Esophagus squamous epithelium (tissue), 5 donors: ENCODE results near the gene NRXN3. TPM values are rescaled to one million over a fixed set of nuclear protein-coding genes. Genes with fewer than 3 reads are reported as not detected.

Experiments used
- DNase-seq: peaks from one replicate; lab custom pipeline; 2025; lab: John Stamatoyannopoulos, UW
- H3K27ac ChIP-seq, 4 donors: fragments of 200-600 bp; sonication (generic); one replicate each; pipeline ENCODE4 v1.5.1; 2016 to 2019; ENCODE audit warnings: mild to moderate bottlenecking in 1 of 4
- H3K27me3 ChIP-seq, 4 donors: fragments of 200-600 bp; sonication (generic); 1 replicate in 3 of 4; 2 replicates in 1 of 4; pipeline versions ENCODE4 v1.5.1 to v1.6.0; 2017 to 2021; ENCODE audit warnings: antibody characterized with exemption in 1 of 4
- H3K36me3 ChIP-seq, 3 donors: fragments of 200-600 bp; sonication (generic); one replicate each; pipeline ENCODE4 v1.5.1; 2016 to 2019
- H3K4me1 ChIP-seq, 3 donors: fragments of 200-600 bp; sonication (generic); one replicate each; pipeline ENCODE4 v1.5.1; 2017 to 2019
- H3K4me3 ChIP-seq, 4 donors: fragments of 200-600 bp; sonication (generic); 1 replicate in 3 of 4; 2 replicates in 1 of 4; pipeline ENCODE4 v1.5.1; 2016 to 2019; ENCODE audit warnings: mild to moderate bottlenecking in 2 of 4, moderate library complexity in 1 of 4
- H3K9me3 ChIP-seq, 3 donors: fragments of 200-600 bp; sonication (generic); one replicate each; pipeline ENCODE4 v1.5.1; 2016 to 2019
- POLR2A ChIP-seq, 4 donors: fragments of 450-650 bp; IDR thresholded peaks; one replicate each; pipeline ENCODE4 v1.6.1; 2017; ENCODE audit warnings: antibody characterized with exemption in 4 of 4, mild to moderate bottlenecking in 4 of 4, moderate library complexity in 3 of 4
- WGBS, 2 donors: methylation state at CpG; one replicate each; pipeline ENCODE4 v1.1.5; 2018; 5-methylcytosine and 5-hydroxymethylcytosine counted together
- intact Hi-C: fragments of 100-400 bp; cut with DNase I; formaldehyde crosslinking; loops from one replicate; pipeline ENCODE4 v1.15.0; 2022
- total RNA-seq, 4 donors: library from RNA; depleted of rRNA; stranded (reverse); fragments of >200 nt; gene quantifications; one replicate each; pipeline ENCODE4 v1.1.0, GENCODE V29; 2016
- TF ChIP-seq, protein P1 (sequence below), 6 experiments: fragments of 450-650 bp in 4 of 6; fragments of 200-600 bp in 2 of 6; sonication (generic) in 2 of 6; IDR thresholded peaks; one replicate each; pipeline ENCODE4 v1.5.1; 2016 to 2019; ENCODE audit warnings: antibody characterized with exemption in 6 of 6, mild to moderate bottlenecking in 4 of 6, moderate library complexity in 4 of 6
- donor health status: DM: yes; HTN: yes; CAD: no.

Gene NRXN3
- total RNA-seq, 4 donors from 2014 or later = 0.30 to 15.8 (median 1.5) TPM

DNA sequence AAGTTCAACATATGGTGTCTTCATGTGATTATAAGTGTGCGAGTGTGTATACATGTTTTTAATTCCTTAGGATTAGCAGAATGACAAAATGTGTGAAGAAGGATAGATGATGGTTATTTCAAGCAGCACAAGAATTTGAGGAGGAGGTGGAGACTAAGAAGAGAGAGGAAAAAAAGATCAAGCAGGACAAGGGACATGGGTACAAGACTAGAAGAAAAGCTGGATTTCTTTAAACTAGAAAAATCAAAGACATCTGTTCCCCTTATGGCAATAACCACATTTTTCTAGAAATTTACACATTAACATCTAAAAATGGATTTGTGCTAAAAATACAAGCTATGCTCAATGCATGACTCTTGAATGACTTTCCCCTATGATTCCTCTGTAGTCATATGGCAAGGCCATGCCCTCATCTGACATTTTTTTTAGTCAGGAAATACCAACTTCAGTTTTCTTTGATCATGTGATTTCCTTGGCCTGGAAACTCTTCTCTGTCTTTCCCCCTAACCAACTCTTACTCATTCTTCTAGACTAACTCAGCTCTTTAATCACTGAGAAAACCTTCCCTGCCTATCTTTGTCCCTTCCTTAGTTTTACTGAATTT is 435.8 kb downstream of the NRXN3 start:
- TF ChIP-seq, protein P1, sequence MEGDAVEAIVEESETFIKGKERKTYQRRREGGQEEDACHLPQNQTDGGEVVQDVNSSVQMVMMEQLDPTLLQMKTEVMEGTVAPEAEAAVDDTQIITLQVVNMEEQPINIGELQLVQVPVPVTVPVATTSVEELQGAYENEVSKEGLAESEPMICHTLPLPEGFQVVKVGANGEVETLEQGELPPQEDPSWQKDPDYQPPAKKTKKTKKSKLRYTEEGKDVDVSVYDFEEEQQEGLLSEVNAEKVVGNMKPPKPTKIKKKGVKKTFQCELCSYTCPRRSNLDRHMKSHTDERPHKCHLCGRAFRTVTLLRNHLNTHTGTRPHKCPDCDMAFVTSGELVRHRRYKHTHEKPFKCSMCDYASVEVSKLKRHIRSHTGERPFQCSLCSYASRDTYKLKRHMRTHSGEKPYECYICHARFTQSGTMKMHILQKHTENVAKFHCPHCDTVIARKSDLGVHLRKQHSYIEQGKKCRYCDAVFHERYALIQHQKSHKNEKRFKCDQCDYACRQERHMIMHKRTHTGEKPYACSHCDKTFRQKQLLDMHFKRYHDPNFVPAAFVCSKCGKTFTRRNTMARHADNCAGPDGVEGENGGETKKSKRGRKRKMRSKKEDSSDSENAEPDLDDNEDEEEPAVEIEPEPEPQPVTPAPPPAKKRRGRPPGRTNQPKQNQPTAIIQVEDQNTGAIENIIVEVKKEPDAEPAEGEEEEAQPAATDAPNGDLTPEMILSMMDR (IDR thresholded peaks at IDR 0.05) = no peak
- TF ChIP-seq POLR2A (IDR thresholded peaks at IDR 0.05) = no peak
- no peaks in the 10 kb centered on the region for H3K36me3 ChIP-seq
- 38 to 42% methylated on average over 1 of the region's 1 CpG for WGBS, 2 donors

DNA sequence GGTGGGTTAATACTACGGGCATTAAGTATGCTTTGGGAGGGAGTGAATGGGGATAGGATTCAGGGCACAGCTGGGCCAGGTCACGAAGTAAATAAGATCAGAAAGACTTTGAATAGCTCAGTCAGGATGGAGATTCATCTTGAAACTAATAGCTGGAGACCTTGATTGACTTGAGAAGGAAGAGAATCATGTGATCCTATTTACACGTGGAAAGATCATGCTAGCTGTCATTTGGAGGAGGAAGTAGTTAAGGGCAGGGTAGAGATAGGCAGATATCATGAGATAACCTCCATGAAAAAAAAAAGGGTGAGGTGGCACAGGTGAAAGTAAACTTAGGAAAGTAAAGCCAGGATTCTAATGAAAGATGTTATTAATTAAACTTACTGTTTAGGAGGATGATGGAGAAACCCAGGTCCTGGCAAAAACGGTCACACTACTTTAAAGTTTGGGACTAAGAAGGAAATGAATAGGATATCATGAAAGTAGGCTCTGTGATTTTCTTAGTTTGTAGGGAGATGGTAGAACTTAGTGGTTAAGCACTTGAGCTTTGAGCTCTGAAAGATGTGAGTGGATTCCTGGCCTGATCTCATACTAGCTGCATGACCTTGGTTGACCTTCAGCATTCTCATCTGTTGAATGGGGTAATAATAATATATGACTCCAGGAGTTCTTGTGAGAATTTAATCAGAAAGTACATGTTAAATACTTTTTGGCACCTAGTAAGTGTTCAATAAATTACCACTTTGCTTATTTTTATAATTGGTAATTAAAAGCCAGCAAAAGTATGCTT is 439.0 kb downstream of the NRXN3 start:
- H3K27ac ChIP-seq = no peak overlapping the region
- H3K27me3 ChIP-seq = no peaks in the 10 kb centered on the region
- no peaks in the 10 kb centered on the region for H3K9me3 ChIP-seq
- no peak overlapping the region for H3K4me3 ChIP-seq
- DNase-seq = no peak
- TF ChIP-seq, protein P1 (IDR thresholded peaks at IDR 0.05) = no peak
- no peak for TF ChIP-seq POLR2A (IDR thresholded peaks at IDR 0.05)
- intact Hi-C loops = no loop called here
- no peaks in the 10 kb centered on the region for H3K4me1 ChIP-seq
- WGBS, 2 donors = 59 to 69% methylated on average over 4 of the region's 4 CpGs
- H3K36me3 ChIP-seq = no peaks in the 10 kb centered on the region

More for the DNA sequence above, 435.8 kb downstream of the NRXN3 start:
- H3K27me3 ChIP-seq = no peaks in the 10 kb centered on the region
- no peaks in the 10 kb centered on the region for H3K4me1 ChIP-seq
- intact Hi-C loops = no loop called here
- no peak overlapping the region for H3K4me3 ChIP-seq
- H3K9me3 ChIP-seq = no peaks in the 10 kb centered on the region
- DNase-seq = no peak
- no peak overlapping the region for H3K27ac ChIP-seq

DNA sequence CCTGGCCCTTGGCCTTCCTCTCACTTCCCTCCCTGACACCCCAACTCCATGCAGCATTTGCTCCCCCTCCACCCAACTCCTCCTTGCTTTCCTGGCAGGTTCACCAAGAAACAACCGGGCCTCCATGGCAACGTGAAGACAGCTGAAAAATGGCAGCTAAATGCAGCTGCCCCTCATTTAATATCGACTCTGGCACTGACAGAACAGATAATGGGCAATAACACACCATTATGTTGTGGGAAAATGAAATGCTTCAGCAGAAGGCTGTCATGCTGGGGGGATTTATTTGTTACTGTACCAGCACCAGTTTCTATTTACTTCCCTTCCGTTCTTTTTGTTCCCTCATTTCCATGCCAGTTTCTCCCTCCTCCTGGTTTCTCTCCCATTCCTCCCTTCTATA is 440.8 kb downstream of the NRXN3 start:
- no peaks in the 10 kb centered on the region for H3K4me1 ChIP-seq
- no peak for DNase-seq
- no peaks in the 10 kb centered on the region for H3K27me3 ChIP-seq
- TF ChIP-seq, protein P1 (IDR thresholded peaks at IDR 0.05) = no peak
- no peak for TF ChIP-seq POLR2A (IDR thresholded peaks at IDR 0.05)
- intact Hi-C loops = no loop called here
- H3K27ac ChIP-seq = no peak overlapping the region
- no peaks in the 10 kb centered on the region for H3K36me3 ChIP-seq
- H3K4me3 ChIP-seq = no peak overlapping the region
- H3K9me3 ChIP-seq = no peaks in the 10 kb centered on the region
- 57 to 67% methylated on average over 4 of the region's 4 CpGs for WGBS, 2 donors

DNA sequence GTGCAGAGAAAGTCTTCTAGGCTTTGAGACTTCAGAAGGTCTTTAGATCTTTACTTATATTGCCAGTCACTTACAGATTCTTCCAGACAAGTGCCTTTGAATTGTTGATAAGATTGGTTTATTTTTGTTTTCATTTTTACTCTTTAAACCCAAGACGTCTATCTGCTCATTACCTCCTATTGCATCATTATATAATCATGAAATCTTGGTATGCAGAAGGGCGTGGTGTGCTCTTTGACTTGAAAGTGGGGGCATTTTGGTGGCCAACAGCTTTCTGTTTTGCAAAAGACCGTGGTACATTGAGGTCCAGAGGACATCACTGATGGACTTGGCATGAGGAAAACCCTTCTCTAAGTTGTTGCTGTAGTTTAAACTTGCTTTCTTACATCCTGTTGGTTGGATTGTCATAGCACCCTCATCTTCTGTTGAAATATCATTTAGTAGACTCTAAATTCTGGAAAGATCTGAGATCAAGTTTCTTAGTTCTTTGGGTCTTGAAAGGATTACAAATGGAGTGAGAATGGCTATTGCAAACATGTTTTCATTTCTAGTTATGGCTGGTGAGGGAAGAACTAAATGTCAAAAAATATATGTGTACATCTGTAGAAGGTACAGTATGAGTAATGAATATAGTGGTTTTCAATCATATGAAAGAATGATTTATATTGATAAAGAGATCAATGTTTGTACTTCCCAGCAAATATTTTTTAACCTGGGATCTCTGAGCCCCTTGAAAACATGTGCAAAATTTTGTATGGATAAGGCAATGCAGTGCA is 441.8 kb downstream of the NRXN3 start:
- Histone ChIP-seq H3K9me3 (no peaks in the 10 kb centered on the region), H3K4me3 (no peak overlapping the region), H3K27me3 (no peaks in the 10 kb centered on the region), H3K4me1 (no peaks in the 10 kb centered on the region), H3K36me3 (no peaks in the 10 kb centered on the region), H3K27ac (no peak overlapping the region)
- intact Hi-C loops = no loop called here
- no peak for DNase-seq
- WGBS, 2 donors = 35 to 50% methylated on average over 3 of the region's 3 CpGs
- no peak for TF ChIP-seq POLR2A (IDR thresholded peaks at IDR 0.05)
- TF ChIP-seq, protein P1 (IDR thresholded peaks at IDR 0.05) = no peak

DNA sequence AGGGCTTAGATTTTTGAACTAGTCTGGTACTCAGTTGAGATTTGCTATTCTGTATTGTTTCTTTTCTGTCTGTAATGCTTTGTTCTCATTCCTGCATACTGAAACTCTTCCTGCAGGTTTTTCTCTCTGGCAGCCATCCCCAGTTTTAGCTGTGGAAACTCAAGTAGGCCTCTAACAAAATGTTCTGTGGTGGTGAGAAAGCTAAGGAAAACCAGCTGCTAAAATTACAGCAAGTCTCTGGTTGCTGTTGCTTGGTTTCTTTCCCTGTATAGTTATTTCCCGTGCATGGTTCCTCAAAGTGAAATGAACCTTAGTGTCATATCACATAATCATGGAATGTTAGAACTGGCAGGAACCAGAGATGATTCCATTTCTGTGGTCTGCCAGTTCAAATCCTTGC is 442.5 kb downstream of the NRXN3 start:
- Histone ChIP-seq H3K4me1 (no peaks in the 10 kb centered on the region), H3K9me3 (no peaks in the 10 kb centered on the region), H3K4me3 (no peak overlapping the region), H3K36me3 (no peaks in the 10 kb centered on the region), H3K27me3 (no peaks in the 10 kb centered on the region), H3K27ac (no peak overlapping the region)
- WGBS, 2 donors = 55 to 82% methylated on average over 1 of the region's 1 CpG
- intact Hi-C loops = no loop called here
- no peak for TF ChIP-seq POLR2A (IDR thresholded peaks at IDR 0.05)
- TF ChIP-seq, protein P1 (IDR thresholded peaks at IDR 0.05) = no peak
- no peak for DNase-seq
